DND-41 (cell line): ENCODE results near the gene EXOC3L2.

Experiments
- CTCF ChIP-seq: IDR thresholded peaks from 2 replicates; pipeline ENCODE4 v1.5.1; 2012; ENCODE audit warnings: borderline replicate concordance, low read length, moderate library complexity, mild to moderate bottlenecking; ENCODE audit not compliant: poor library complexity, severe bottlenecking; ENCODE audit errors: extremely low read depth
- EZH2 ChIP-seq: IDR thresholded peaks from 3 replicates; pipeline ENCODE4 v1.6.1; 2012; ENCODE audit warnings: borderline replicate concordance, low read depth, mild to moderate bottlenecking, moderate library complexity, low read length, inconsistent platforms; ENCODE audit not compliant: severe bottlenecking

- TF ChIP-seq CTCF (no peak), EZH2 (no peak)
Observed at GRCh38 chr19:45215391-45216191, 29.6 kb downstream of the EXOC3L2 start.
